Dendritic cell treated with granulocyte-macrophage colony-stimulating factor and Interleukin-4, amounts not matched to agents 40 ng/mL and 50 ng/mL, for 4 days (primary cell): Measurements from ENCODE around the gene TPRN.

Experiments used
- H3K27ac Mint-ChIP-seq: one replicate; pipeline ENCODE4 v1.8.0; 2022; ENCODE audit warnings: mild to moderate bottlenecking, mixed read lengths
- H3K27me3 Mint-ChIP-seq: one replicate; pipeline ENCODE4 v1.8.0; 2022; ENCODE audit warnings: mild to moderate bottlenecking, mixed read lengths
- H3K36me3 Mint-ChIP-seq: one replicate; pipeline ENCODE4 v1.8.0; 2022; ENCODE audit warnings: low read depth, mixed read lengths
- H3K4me1 Mint-ChIP-seq: one replicate; pipeline ENCODE4 v1.8.0; 2022; ENCODE audit warnings: low read depth, mixed read lengths
- H3K4me3 Mint-ChIP-seq: one replicate; pipeline ENCODE4 v1.8.0; 2022; ENCODE audit warnings: mild to moderate bottlenecking, moderate library complexity, mixed read lengths
- H3K9me3 Mint-ChIP-seq: one replicate; pipeline ENCODE4 v1.8.0; 2022; ENCODE audit warnings: mixed read lengths
- intact Hi-C: fragments of 100-400 bp; cut with micrococcal nuclease; formaldehyde crosslinking; loops from one replicate; pipeline ENCODE4 v1.15.0; 2022

TPRN gene

GRCh38 chr9:137147091-137147792 is 53.3 kb downstream of the TPRN start:
- no peak overlapping the region for H3K4me3 Mint-ChIP-seq
- peaks cover 47% of the 10 kb centered on the region for H3K27me3 Mint-ChIP-seq
- peaks cover 12% of the 10 kb centered on the region for H3K4me1 Mint-ChIP-seq
- intact Hi-C loops, result no loop called here
- H3K36me3 Mint-ChIP-seq, result no peaks in the 10 kb centered on the region
- H3K9me3 Mint-ChIP-seq, result no peaks in the 10 kb centered on the region
- H3K27ac Mint-ChIP-seq, result no peak overlapping the region

GRCh38 chr9:137146527-137146918 is 54.0 kb downstream of the TPRN start:
- Mint-ChIP-seq H3K27ac (no peak overlapping the region), H3K9me3 (no peaks in the 10 kb centered on the region), H3K4me1 (peaks cover 12% of the 10 kb centered on the region), H3K27me3 (peaks cover 53% of the 10 kb centered on the region), H3K36me3 (no peaks in the 10 kb centered on the region), H3K4me3 (no peak overlapping the region)
- intact Hi-C loops, result no loop called here

GRCh38 chr9:137145731-137146526 is 54.6 kb downstream of the TPRN start:
- Mint-ChIP-seq H3K27ac (no peak overlapping the region), H3K36me3 (no peaks in the 10 kb centered on the region), H3K4me1 (peaks cover 7% of the 10 kb centered on the region), H3K9me3 (no peaks in the 10 kb centered on the region), H3K4me3 (no peak overlapping the region), H3K27me3 (peaks cover 59% of the 10 kb centered on the region)
- intact Hi-C loops, result no loop called here

- intact Hi-C loops, result no loop called here
- no peak overlapping the region for H3K4me3 Mint-ChIP-seq
- H3K36me3 Mint-ChIP-seq, result no peaks in the 10 kb centered on the region
- peaks cover 72% of the 10 kb centered on the region for H3K27me3 Mint-ChIP-seq
- H3K4me1 Mint-ChIP-seq, result no peaks in the 10 kb centered on the region
- no peak overlapping the region for H3K27ac Mint-ChIP-seq
- no peaks in the 10 kb centered on the region for H3K9me3 Mint-ChIP-seq
Measured at GRCh38 chr9:137143459-137143858, 57.1 kb downstream of the TPRN start.

GRCh38 chr9:137141976-137142936 is 58.3 kb downstream of the TPRN start:
- Mint-ChIP-seq H3K9me3 (no peaks in the 10 kb centered on the region), H3K4me1 (peaks cover 6% of the 10 kb centered on the region), H3K36me3 (no peaks in the 10 kb centered on the region), H3K27me3 (peaks cover 76% of the 10 kb centered on the region), H3K27ac (no peak overlapping the region), H3K4me3 (no peak overlapping the region)
- intact Hi-C loops, result no loop called here
